Sigmoid colon (tissue), 4 donors: ENCODE measurements around the gene CELA1.

Experiments used
- EP300 ChIP-seq, 4 donors: sonication (generic); formaldehyde crosslinking; IDR thresholded peaks; one replicate each; pipeline ENCODE4 v1.6.1; 2017; ENCODE audit warnings: antibody characterized with exemption in 4 of 4
- POLR2A ChIP-seq, 2 donors: fragments of 450-650 bp; IDR thresholded peaks; one replicate each; pipeline ENCODE4 v1.6.1; 2016; ENCODE audit warnings: antibody characterized with exemption in 2 of 2, mild to moderate bottlenecking in 2 of 2, moderate library complexity in 2 of 2
- POLR2AphosphoS5 ChIP-seq, 4 donors: sonication (generic); formaldehyde crosslinking; IDR thresholded peaks; one replicate each; pipeline ENCODE4 v1.6.1; 2017; ENCODE audit warnings: antibody characterized with exemption in 4 of 4
- TF ChIP-seq, protein P1 (sequence below), 4 experiments: fragments of 450-650 bp in 3 of 4; fragments of 200-600 bp in 1 of 4; IDR thresholded peaks; one replicate each; pipeline ENCODE4 v1.5.1; 2016 to 2019; ENCODE audit warnings: antibody characterized with exemption in 4 of 4, mild to moderate bottlenecking in 3 of 4, moderate library complexity in 2 of 4

DNA sequence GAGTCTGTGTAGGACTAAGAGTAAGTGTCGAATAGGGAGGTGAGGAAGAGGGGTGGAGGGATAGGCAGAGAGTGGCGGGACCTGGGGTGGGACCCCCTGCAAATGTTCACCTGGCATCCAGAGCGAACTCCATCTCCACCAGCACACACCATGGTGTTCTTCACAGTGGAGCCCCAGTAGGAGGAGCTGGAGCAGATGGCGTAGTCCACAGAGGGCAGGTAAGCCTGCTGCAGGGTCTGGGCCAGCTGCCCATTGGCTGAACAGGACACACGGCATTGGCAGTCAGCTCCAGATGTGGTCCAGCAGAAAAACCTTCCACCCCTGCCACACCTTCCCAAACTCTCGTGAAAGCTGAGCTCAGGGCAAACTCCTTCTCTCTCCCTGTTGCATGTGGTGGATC is 6.7 kb downstream of the CELA1 start:
- no peak for TF ChIP-seq POLR2A (IDR thresholded peaks at IDR 0.05)
- TF ChIP-seq, protein P1, sequence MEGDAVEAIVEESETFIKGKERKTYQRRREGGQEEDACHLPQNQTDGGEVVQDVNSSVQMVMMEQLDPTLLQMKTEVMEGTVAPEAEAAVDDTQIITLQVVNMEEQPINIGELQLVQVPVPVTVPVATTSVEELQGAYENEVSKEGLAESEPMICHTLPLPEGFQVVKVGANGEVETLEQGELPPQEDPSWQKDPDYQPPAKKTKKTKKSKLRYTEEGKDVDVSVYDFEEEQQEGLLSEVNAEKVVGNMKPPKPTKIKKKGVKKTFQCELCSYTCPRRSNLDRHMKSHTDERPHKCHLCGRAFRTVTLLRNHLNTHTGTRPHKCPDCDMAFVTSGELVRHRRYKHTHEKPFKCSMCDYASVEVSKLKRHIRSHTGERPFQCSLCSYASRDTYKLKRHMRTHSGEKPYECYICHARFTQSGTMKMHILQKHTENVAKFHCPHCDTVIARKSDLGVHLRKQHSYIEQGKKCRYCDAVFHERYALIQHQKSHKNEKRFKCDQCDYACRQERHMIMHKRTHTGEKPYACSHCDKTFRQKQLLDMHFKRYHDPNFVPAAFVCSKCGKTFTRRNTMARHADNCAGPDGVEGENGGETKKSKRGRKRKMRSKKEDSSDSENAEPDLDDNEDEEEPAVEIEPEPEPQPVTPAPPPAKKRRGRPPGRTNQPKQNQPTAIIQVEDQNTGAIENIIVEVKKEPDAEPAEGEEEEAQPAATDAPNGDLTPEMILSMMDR (IDR thresholded peaks at IDR 0.05) = no peak
- no peak for TF ChIP-seq EP300 (IDR thresholded peaks at IDR 0.05)
- no peak for TF ChIP-seq POLR2AphosphoS5 (IDR thresholded peaks at IDR 0.05)
